ENCODE data around the gene VCX2. TPM values are rescaled to one million over a fixed set of nuclear protein-coding genes. Genes with fewer than 3 reads are reported as not detected.
"Not testable (repeated sequence)": the region's sequence is repeated elsewhere in the genome, so short reads cannot be mapped to it uniquely, and the experiment has no call there.

The VCX2 gene
- not detected for total RNA-seq (2021; fragmentation: NEBNext Ultra II Directional; extraction: Animal tissue kit (Norgen Biotek cat#: 25700))
- long read RNA-seq: 0 reads

- H3K9me3 Mint-ChIP-seq: peaks cover 14% of the 10 kb centered on the region
- not testable (repeated sequence) for H3K4me3 Mint-ChIP-seq; H3K36me3 Mint-ChIP-seq (ENCODE audit: low read depth); H3K4me1 Mint-ChIP-seq (ENCODE audit: low read depth); H3K27me3 Mint-ChIP-seq (ENCODE audit: insufficient read depth); H3K27ac Mint-ChIP-seq; DNase-seq
Observed at GRCh38 chrX:8171169-8171568, at the start of gene VCX2. Gene VCX2, minus strand, starts transcription at chrX:8171267. Its CDS starts 624 bp downstream, at chrX:8170643.

- no peak for TF ChIP-seq CTCF (IDR thresholded peaks at IDR 0.05)
- H3K27me3 Mint-ChIP-seq (ENCODE audit: insufficient read depth): no peaks in the 10 kb centered on the region; the same call in 1 of the 2 replicates
- H3K36me3 Mint-ChIP-seq (ENCODE audit: low read depth): no peaks in the 10 kb centered on the region
- no peak overlapping the region for H3K4me3 Mint-ChIP-seq
- no peak for DNase-seq
- H3K9me3 Mint-ChIP-seq: peaks cover 14% of the 10 kb centered on the region
- H3K4me1 Mint-ChIP-seq (ENCODE audit: low read depth): no peaks in the 10 kb centered on the region
- no peak overlapping the region for H3K27ac Mint-ChIP-seq
Observed at GRCh38 chrX:8204943-8205342, 33.9 kb upstream of the VCX2 start.

GRCh38 chrX:8204169-8204935, 33.3 kb upstream of the VCX2 start:
- H3K36me3 Mint-ChIP-seq (ENCODE audit: low read depth): no peaks in the 10 kb centered on the region
- H3K4me1 Mint-ChIP-seq (ENCODE audit: low read depth): no peaks in the 10 kb centered on the region
- H3K27me3 Mint-ChIP-seq (ENCODE audit: insufficient read depth): no peaks in the 10 kb centered on the region; the same call in 1 of the 2 replicates
- DNase-seq: no peak
- H3K27ac Mint-ChIP-seq: no peak overlapping the region
- H3K4me3 Mint-ChIP-seq: no peak overlapping the region
- no peak for TF ChIP-seq CTCF (IDR thresholded peaks at IDR 0.05)
- H3K9me3 Mint-ChIP-seq: peaks cover 14% of the 10 kb centered on the region

DNA sequence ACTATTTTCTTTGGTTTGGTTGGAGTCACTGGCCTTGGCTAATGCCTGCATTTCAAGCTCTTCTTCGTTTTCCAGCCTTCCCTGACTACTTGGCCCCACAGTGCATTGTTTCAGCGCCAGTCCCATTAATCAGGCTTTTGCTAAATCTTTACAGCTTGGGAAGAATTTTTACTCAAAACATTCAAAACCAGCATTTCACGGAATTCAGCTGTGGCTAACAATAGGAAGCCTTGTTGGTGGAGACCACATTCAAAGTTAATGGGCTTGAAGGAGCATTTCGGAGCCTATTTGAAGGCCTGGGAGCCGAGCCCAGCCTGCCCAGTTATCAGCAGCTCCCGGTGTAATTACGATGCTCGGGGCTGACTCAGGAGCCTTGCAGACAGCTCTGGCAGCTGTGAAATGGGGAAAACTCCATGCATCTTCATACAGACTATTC, 30.8 kb upstream of the VCX2 start:
- Mint-ChIP-seq H3K36me3 (ENCODE audit: low read depth) (no peaks in the 10 kb centered on the region), H3K9me3 (peaks cover 20% of the 10 kb centered on the region), H3K27me3 (ENCODE audit: insufficient read depth) (no peaks in the 10 kb centered on the region; the same call in 1 of the 2 replicates), H3K4me3 (no peak overlapping the region), H3K4me1 (ENCODE audit: low read depth) (no peaks in the 10 kb centered on the region), H3K27ac (no peak overlapping the region)
- no peak for TF ChIP-seq CTCF (IDR thresholded peaks at IDR 0.05)
- DNase-seq: no peak

DNA sequence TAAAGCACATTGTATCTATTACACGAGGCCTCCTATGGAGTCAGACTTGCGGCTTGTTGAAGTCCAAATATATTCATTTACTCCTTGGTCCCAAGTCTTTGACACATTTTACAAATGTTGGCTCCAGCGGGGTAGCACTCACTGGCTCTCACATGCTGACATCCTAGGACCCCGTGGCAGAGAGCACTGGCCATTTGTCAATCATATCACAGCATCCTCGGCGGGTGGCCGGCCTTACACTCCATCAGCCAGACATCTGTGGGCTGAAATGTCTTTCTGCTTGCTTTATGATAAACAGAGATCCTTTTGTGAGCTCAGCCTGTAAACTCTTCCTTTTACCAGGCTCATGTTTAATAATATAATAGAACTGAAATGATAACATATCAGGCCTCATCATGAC, 25.7 kb upstream of the VCX2 start:
- Mint-ChIP-seq H3K9me3 (peaks cover 11% of the 10 kb centered on the region), H3K4me1 (ENCODE audit: low read depth) (no peaks in the 10 kb centered on the region), H3K27me3 (ENCODE audit: insufficient read depth) (no peaks in the 10 kb centered on the region; the same call in 1 of the 2 replicates), H3K27ac (no peak overlapping the region), H3K36me3 (ENCODE audit: low read depth) (no peaks in the 10 kb centered on the region), H3K4me3 (no peak overlapping the region)
- TF ChIP-seq CTCF (IDR thresholded peaks at IDR 0.05): no peak
- DNase-seq: no peak

- Mint-ChIP-seq H3K27ac (no peak overlapping the region), H3K4me1 (ENCODE audit: low read depth) (no peaks in the 10 kb centered on the region), H3K36me3 (ENCODE audit: low read depth) (no peaks in the 10 kb centered on the region), H3K27me3 (ENCODE audit: insufficient read depth) (no peaks in the 10 kb centered on the region), H3K4me3 (no peak overlapping the region), H3K9me3 (peaks cover 17% of the 10 kb centered on the region)
- no peak for DNase-seq
- TF ChIP-seq CTCF (IDR thresholded peaks at IDR 0.05): no peak
Observed at GRCh38 chrX:8194216-8194615, 23.1 kb upstream of the VCX2 start.
